ENCODE data around the gene XRCC3.

- no peak for TF ChIP-seq CTCF (IDR thresholded peaks at IDR 0.05; ENCODE audit: low read depth, low read length)
- no peak for TF ChIP-seq MAX (IDR thresholded peaks at IDR 0.05; ENCODE audit: low read depth, low read length)
These were observed 53.2 kb downstream of the XRCC3 start for GRCh38 chr14:103662029-103662428.

Measured in NB4 (cell line).